Measurements from ENCODE around the gene TAS2R40.
"Not testable (repeated sequence)": the region's sequence is repeated elsewhere in the genome, so short reads cannot be mapped to it uniquely, and the experiment has no call there.

Gene TAS2R40

GRCh38 chr7:143250199-143250598, 28.4 kb downstream of the TAS2R40 start:
- no peak for DNase-seq (ENCODE audit: low read depth in 2 of 2)

GRCh38 chr7:143250822-143251221, 29.0 kb downstream of the TAS2R40 start:
- no peak for DNase-seq (ENCODE audit: low read depth in 2 of 2)

- no peak for DNase-seq (ENCODE audit: low read depth in 2 of 2)
These were observed 30.2 kb downstream of the TAS2R40 start for GRCh38 chr7:143252006-143252405.

GRCh38 chr7:143255564-143255963, 33.7 kb downstream of the TAS2R40 start:
- DNase-seq (ENCODE audit: low read depth in 2 of 2), result no peak

GRCh38 chr7:143256325-143256724, 34.5 kb downstream of the TAS2R40 start:
- no peak for DNase-seq (ENCODE audit: low read depth in 2 of 2)

- no peak for DNase-seq (ENCODE audit: low read depth in 2 of 2)
These were observed 35.1 kb downstream of the TAS2R40 start for GRCh38 chr7:143256932-143257331.

- DNase-seq (ENCODE audit: low read depth in 2 of 2), result no peak
These were observed 35.7 kb downstream of the TAS2R40 start for GRCh38 chr7:143257501-143257900.

- no peak for DNase-seq (ENCODE audit: low read depth in 2 of 2)
These were observed 37.0 kb downstream of the TAS2R40 start for GRCh38 chr7:143258831-143259230.

- no peak for DNase-seq (ENCODE audit: low read depth in 2 of 2)
These were observed 37.9 kb downstream of the TAS2R40 start for GRCh38 chr7:143259765-143260164.

GRCh38 chr7:143261901-143262300, 40.1 kb downstream of the TAS2R40 start:
- no peak for DNase-seq (ENCODE audit: low read depth in 2 of 2)

GRCh38 chr7:143263266-143264195, 41.7 kb downstream of the TAS2R40 start, which contains the start of gene GSTK1:
Gene GSTK1, plus strand, starts transcription at chr7:143263441. Its CDS starts 73 bp downstream, at chr7:143263514.
- peak; percentile 73 to 79 for DNase-seq (ENCODE audit: low read depth in 2 of 2)

GRCh38 chr7:143264196-143264568, 42.3 kb downstream of the TAS2R40 start:
- DNase-seq (ENCODE audit: low read depth in 2 of 2), result not testable (repeated sequence)

- no peak for DNase-seq (ENCODE audit: low read depth in 2 of 2)
These were observed 43.3 kb downstream of the TAS2R40 start for GRCh38 chr7:143265017-143265693.

- DNase-seq (ENCODE audit: low read depth in 2 of 2), result no peak
These were observed 47.4 kb downstream of the TAS2R40 start for GRCh38 chr7:143269251-143269650.

- DNase-seq (ENCODE audit: low read depth in 2 of 2), result no peak
These were observed 49.4 kb downstream of the TAS2R40 start for GRCh38 chr7:143271240-143271639.
